Eye (tissue), 1 donor: Measurements from ENCODE around the gene ZNF506.
"Not testable (repeated sequence)": the region's sequence is repeated elsewhere in the genome, so short reads cannot be mapped to it uniquely, and the experiment has no call there.

Source experiments
- DNase-seq: peaks from one replicate; pipeline ENCODE4 v3.0.0-alpha.2; 2015

The ZNF506 gene

GRCh38 chr19:19743921-19744320 is 77.6 kb downstream of the ZNF506 start:
- not testable (repeated sequence) for DNase-seq

DNA sequence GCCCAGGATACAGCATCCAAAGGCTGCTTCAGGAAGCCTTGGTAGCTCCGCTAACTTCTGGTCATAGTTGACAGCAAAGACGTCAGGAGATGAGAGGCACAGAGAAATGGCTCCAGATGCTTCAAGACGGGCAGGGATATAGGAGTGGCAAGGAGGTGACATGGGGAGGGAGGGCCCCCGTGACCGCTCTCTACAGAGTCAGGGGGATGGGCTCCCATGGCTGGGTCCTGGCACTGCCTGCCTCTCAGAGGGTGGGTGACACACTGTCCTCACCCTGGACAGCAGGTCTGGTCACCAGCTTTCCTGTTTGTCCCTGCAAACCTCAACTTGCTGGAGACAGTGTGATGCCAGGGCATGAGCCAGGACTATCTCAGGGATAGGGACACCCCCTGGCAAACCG is 78.4 kb downstream of the ZNF506 start:
- no peak for DNase-seq

DNA sequence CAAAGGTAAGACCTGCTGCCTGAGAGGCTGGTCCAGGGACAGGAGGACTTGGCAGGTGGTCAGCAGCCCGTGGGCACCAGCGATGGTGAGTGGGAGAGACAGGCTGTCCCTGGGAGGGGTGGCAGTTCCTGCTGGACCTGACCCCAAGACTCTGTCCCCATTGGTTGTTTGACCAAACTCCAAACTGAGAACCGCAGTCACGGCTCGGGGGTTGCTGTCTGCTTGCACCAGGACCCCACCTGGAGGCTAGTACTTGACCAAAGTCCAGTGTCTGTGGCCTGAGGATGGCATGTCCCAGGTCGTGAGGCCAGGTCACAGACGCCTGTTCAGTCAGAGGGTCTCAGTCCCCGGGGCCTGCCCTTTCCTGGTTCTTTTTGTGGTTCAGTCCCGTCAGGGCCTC is 78.8 kb downstream of the ZNF506 start:
- DNase-seq = no peak
